ENCODE results near the gene CELF6. TPM values are rescaled to one million over a fixed set of nuclear protein-coding genes. Genes with fewer than 3 reads are reported as not detected.

The CELF6 gene
- total and polyA plus RNA-seq, 2 experiments from 2014 or later: 0.14 TPM; not detected in 1

DNA sequence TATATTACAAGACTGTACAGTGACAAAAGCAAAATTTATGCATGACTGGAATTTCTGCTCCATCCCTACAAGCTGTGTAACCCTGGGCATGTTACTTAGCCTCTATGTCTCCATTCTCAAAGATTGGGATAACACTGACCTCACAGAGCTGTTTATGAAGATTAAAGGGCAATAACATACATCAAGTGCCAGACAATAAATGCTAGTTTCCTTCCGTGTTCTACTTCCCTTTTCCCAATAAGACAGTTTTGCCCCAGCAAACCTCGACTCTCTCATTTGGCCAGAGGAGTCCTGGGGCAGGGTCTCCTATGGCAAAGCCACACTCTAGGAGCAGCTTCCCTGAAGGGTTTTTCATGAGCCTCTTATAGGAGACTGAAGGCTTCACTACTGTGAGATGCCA lies 48.4 kb upstream of the CELF6 start:
- Mint-ChIP-seq H3K36me3 (ENCODE audit: low read depth) (no peaks in the 10 kb centered on the region; the same call in 2 of the 3 replicates), H3K9me3 (no peaks in the 10 kb centered on the region; the same call in 2 of the 3 replicates), H3K27me3 (ENCODE audit: insufficient read depth, low read depth, poor library complexity) (no peaks in the 10 kb centered on the region), H3K27ac (no peak overlapping the region), H3K4me3 (no peak overlapping the region), H3K4me1 (no peaks in the 10 kb centered on the region)
- Histone ChIP-seq H3K27ac (ENCODE audit: low read depth) (no peak overlapping the region), H3K79me2 (replicated peaks; ENCODE audit: insufficient read depth) (peaks cover 36% of the 10 kb centered on the region), H4K20me1 (replicated peaks; ENCODE audit: insufficient read depth) (peaks cover 9% of the 10 kb centered on the region; the same call in 1 of the 2 replicates), H3K36me3 (ENCODE audit: insufficient read depth) (no peaks in the 10 kb centered on the region), H3K27me3 (ENCODE audit: insufficient read depth) (no peaks in the 10 kb centered on the region), H3K4me2 (no peak overlapping the region), H2AFZ (no peak overlapping the region), H3K4me1 (ENCODE audit: insufficient read depth) (no peaks in the 10 kb centered on the region), H3F3A (replicated peaks; ENCODE audit: low read depth) (no peaks in the 10 kb centered on the region), H3K4me3 (no peak overlapping the region), H3K9me2 (ENCODE audit: insufficient read depth) (no peaks in the 10 kb centered on the region)
- ATAC-seq (no peak), DNase-seq (ENCODE audit: low spot score) (no peak)
- TF ChIP-seq ETS1 (IDR thresholded peaks at IDR 0.05) (no peak), ZNF114 (CRISPR knock-in tag; IDR thresholded peaks at IDR 0.05) (no peak), EZH2 (IDR thresholded peaks at IDR 0.05; ENCODE audit: low read depth, unreplicated experiment) (no peak), CREB1 (CRISPR knock-in tag; IDR thresholded peaks at IDR 0.05; ENCODE audit: low read depth) (no peak)
- TF ChIP-seq, protein P1, sequence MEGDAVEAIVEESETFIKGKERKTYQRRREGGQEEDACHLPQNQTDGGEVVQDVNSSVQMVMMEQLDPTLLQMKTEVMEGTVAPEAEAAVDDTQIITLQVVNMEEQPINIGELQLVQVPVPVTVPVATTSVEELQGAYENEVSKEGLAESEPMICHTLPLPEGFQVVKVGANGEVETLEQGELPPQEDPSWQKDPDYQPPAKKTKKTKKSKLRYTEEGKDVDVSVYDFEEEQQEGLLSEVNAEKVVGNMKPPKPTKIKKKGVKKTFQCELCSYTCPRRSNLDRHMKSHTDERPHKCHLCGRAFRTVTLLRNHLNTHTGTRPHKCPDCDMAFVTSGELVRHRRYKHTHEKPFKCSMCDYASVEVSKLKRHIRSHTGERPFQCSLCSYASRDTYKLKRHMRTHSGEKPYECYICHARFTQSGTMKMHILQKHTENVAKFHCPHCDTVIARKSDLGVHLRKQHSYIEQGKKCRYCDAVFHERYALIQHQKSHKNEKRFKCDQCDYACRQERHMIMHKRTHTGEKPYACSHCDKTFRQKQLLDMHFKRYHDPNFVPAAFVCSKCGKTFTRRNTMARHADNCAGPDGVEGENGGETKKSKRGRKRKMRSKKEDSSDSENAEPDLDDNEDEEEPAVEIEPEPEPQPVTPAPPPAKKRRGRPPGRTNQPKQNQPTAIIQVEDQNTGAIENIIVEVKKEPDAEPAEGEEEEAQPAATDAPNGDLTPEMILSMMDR (conservative IDR thresholded peaks at IDR 0.05; ENCODE audit: low read depth in 2 of 2): no peak

- H3K27me3 ChIP-seq (ENCODE audit: insufficient read depth): no peaks in the 10 kb centered on the region
- ATAC-seq (no peak), DNase-seq (ENCODE audit: low spot score) (no peak)
- no peak overlapping the region for H3K4me3 ChIP-seq
- H3K36me3 ChIP-seq (ENCODE audit: insufficient read depth): no peaks in the 10 kb centered on the region
- no peaks in the 10 kb centered on the region for H3K9me2 ChIP-seq (ENCODE audit: insufficient read depth)
- Mint-ChIP-seq H3K36me3 (ENCODE audit: low read depth) (no peaks in the 10 kb centered on the region; the same call in 2 of the 3 replicates), H3K27me3 (ENCODE audit: insufficient read depth, low read depth, poor library complexity) (no peaks in the 10 kb centered on the region), H3K4me3 (no peak overlapping the region), H3K4me1 (no peaks in the 10 kb centered on the region), H3K9me3 (no peaks in the 10 kb centered on the region; the same call in 2 of the 3 replicates), H3K27ac (no peak overlapping the region)
- H3F3A ChIP-seq (replicated peaks; ENCODE audit: low read depth): no peaks in the 10 kb centered on the region
- peaks cover 29% of the 10 kb centered on the region; the same call in 1 of the 2 replicates for H3K79me2 ChIP-seq (replicated peaks; ENCODE audit: insufficient read depth)
- H3K27ac ChIP-seq (ENCODE audit: low read depth): no peak overlapping the region
- H2AFZ ChIP-seq: no peak overlapping the region
- no peak overlapping the region for H3K4me2 ChIP-seq
- H4K20me1 ChIP-seq (replicated peaks; ENCODE audit: insufficient read depth): peaks cover 9% of the 10 kb centered on the region; the same call in 1 of the 2 replicates
- no peaks in the 10 kb centered on the region for H3K4me1 ChIP-seq (ENCODE audit: insufficient read depth)
- TF ChIP-seq ETS1 (IDR thresholded peaks at IDR 0.05) (no peak), POLR2AphosphoS5 (IDR thresholded peaks at IDR 0.05; ENCODE audit: low read depth) (no peak), ZNF114 (CRISPR knock-in tag; IDR thresholded peaks at IDR 0.05) (no peak), CREB1 (CRISPR knock-in tag; IDR thresholded peaks at IDR 0.05; ENCODE audit: low read depth) (no peak)
- TF ChIP-seq, protein P2, sequence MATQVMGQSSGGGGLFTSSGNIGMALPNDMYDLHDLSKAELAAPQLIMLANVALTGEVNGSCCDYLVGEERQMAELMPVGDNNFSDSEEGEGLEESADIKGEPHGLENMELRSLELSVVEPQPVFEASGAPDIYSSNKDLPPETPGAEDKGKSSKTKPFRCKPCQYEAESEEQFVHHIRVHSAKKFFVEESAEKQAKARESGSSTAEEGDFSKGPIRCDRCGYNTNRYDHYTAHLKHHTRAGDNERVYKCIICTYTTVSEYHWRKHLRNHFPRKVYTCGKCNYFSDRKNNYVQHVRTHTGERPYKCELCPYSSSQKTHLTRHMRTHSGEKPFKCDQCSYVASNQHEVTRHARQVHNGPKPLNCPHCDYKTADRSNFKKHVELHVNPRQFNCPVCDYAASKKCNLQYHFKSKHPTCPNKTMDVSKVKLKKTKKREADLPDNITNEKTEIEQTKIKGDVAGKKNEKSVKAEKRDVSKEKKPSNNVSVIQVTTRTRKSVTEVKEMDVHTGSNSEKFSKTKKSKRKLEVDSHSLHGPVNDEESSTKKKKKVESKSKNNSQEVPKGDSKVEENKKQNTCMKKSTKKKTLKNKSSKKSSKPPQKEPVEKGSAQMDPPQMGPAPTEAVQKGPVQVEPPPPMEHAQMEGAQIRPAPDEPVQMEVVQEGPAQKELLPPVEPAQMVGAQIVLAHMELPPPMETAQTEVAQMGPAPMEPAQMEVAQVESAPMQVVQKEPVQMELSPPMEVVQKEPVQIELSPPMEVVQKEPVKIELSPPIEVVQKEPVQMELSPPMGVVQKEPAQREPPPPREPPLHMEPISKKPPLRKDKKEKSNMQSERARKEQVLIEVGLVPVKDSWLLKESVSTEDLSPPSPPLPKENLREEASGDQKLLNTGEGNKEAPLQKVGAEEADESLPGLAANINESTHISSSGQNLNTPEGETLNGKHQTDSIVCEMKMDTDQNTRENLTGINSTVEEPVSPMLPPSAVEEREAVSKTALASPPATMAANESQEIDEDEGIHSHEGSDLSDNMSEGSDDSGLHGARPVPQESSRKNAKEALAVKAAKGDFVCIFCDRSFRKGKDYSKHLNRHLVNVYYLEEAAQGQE (IDR thresholded peaks at IDR 0.05; ENCODE audit: unreplicated experiment): no peak
Observed at GRCh38 chr15:72365844-72366243, 45.9 kb upstream of the CELF6 start.
